NCI-H774 (cell line): ENCODE data around the gene FBXO28.
"Not testable (repeated sequence)": the region's sequence is repeated elsewhere in the genome, so short reads cannot be mapped to it uniquely, and the experiment has no call there.

Source experiments
- DNase-seq: peaks from one replicate; lab custom pipeline; 2025; lab: John Stamatoyannopoulos, UW

FBXO28 gene

GRCh38 chr1:224113918-224114786 lies at the start of gene FBXO28:
FBXO28 (plus strand) TSS chr1:224114111; CDS start chr1:224114130, 19 bp downstream.
- DNase-seq: peak; percentile 94

GRCh38 chr1:224064150-224064549 lies 49.8 kb upstream of the FBXO28 start:
- no peak for DNase-seq

- DNase-seq: no peak
Observed at GRCh38 chr1:224065455-224065854, 48.5 kb upstream of the FBXO28 start.

- no peak for DNase-seq
Observed at GRCh38 chr1:224067207-224067606, 46.7 kb upstream of the FBXO28 start.

GRCh38 chr1:224067621-224068457 lies 46.1 kb upstream of the FBXO28 start:
- no peak for DNase-seq

- no peak for DNase-seq
Observed at GRCh38 chr1:224068458-224069072, 45.3 kb upstream of the FBXO28 start.

GRCh38 chr1:224069138-224069537 lies 44.8 kb upstream of the FBXO28 start:
- no peak for DNase-seq

GRCh38 chr1:224070521-224070920 lies 43.4 kb upstream of the FBXO28 start:
- DNase-seq: no peak

GRCh38 chr1:224076407-224076806 lies 37.5 kb upstream of the FBXO28 start:
- no peak for DNase-seq

- not testable (repeated sequence) for DNase-seq
Observed at GRCh38 chr1:224079644-224080043, 34.3 kb upstream of the FBXO28 start.

GRCh38 chr1:224080115-224080774 lies 33.7 kb upstream of the FBXO28 start:
- DNase-seq: no peak

- DNase-seq: no peak
Observed at GRCh38 chr1:224081604-224082003, 32.3 kb upstream of the FBXO28 start.

- no peak for DNase-seq
Observed at GRCh38 chr1:224082146-224082545, 31.8 kb upstream of the FBXO28 start.

- DNase-seq: no peak
Observed at GRCh38 chr1:224084867-224085266, 29.0 kb upstream of the FBXO28 start.

- DNase-seq: no peak
Observed at GRCh38 chr1:224085421-224086108, 28.3 kb upstream of the FBXO28 start.

GRCh38 chr1:224087286-224087794 lies 26.6 kb upstream of the FBXO28 start:
- DNase-seq: no peak

- no peak for DNase-seq
Observed at GRCh38 chr1:224089583-224089982, 24.3 kb upstream of the FBXO28 start.

- DNase-seq: no peak
Observed at GRCh38 chr1:224090116-224090515, 23.8 kb upstream of the FBXO28 start.

- DNase-seq: no peak
Observed at GRCh38 chr1:224092111-224092510, 21.8 kb upstream of the FBXO28 start.

GRCh38 chr1:224092601-224093000 lies 21.3 kb upstream of the FBXO28 start:
- DNase-seq: no peak

GRCh38 chr1:224095339-224095738 lies 18.6 kb upstream of the FBXO28 start:
- no peak for DNase-seq
